ENCODE data around the gene HAUS7. TPM values are rescaled to one million over a fixed set of nuclear protein-coding genes. Genes with fewer than 3 reads are reported as not detected.

HAUS7 gene
- total RNA-seq, 4 donors from 2014 or later, result 20.7 to 46.8 (median 27.7) TPM

- intact Hi-C loops (cut with DNase I), result no loop called here
- peaks cover 0 to 8% of the 10 kb centered on the region in 2 donors for H3K4me1 ChIP-seq
- no peaks in the 10 kb centered on the region for H3K9me3 ChIP-seq
- H3K4me3 ChIP-seq (replicated peaks in 1 of 3), result no peak overlapping the region
- WGBS, 2 donors, result 66% methylated on average over 5 of the region's 11 CpGs; no CpG with 5 or more reads in 1 of the 2 donors
- TF ChIP-seq POLR2A (IDR thresholded peaks at IDR 0.05), result no peak
- no peak for TF ChIP-seq CTCF (IDR thresholded peaks at IDR 0.05)
- no peaks in the 10 kb centered on the region for H3K36me3 ChIP-seq
- H3K27me3 ChIP-seq, result no peaks in the 10 kb centered on the region
- H3K27ac ChIP-seq, result no peak overlapping the region
- no peak for DNase-seq
These were observed 21.5 kb upstream of the HAUS7 start for GRCh38 chrX:153491918-153492317.

GRCh38 chrX:153491351-153491914 is 21.1 kb upstream of the HAUS7 start:
- intact Hi-C loops (cut with DNase I), result no loop called here
- H3K4me3 ChIP-seq (replicated peaks in 1 of 3), result no peak overlapping the region
- TF ChIP-seq CTCF (IDR thresholded peaks at IDR 0.05) (no peak), POLR2A (IDR thresholded peaks at IDR 0.05) (no peak)
- H3K27me3 ChIP-seq, result no peaks in the 10 kb centered on the region
- no peaks in the 10 kb centered on the region for H3K36me3 ChIP-seq
- no peak for DNase-seq
- H3K4me1 ChIP-seq, result peaks cover 0 to 8% of the 10 kb centered on the region in 2 donors
- WGBS, 2 donors, result 17 to 70% methylated on average over 1 to 4 of the region's 10 CpGs
- H3K27ac ChIP-seq, result no peak overlapping the region
- H3K9me3 ChIP-seq, result no peaks in the 10 kb centered on the region

- no peak for DNase-seq
- intact Hi-C loops (cut with DNase I), result no loop called here
- no peak overlapping the region for H3K4me3 ChIP-seq (replicated peaks in 1 of 3)
- H3K9me3 ChIP-seq, result no peaks in the 10 kb centered on the region
- peaks cover 0 to 8% of the 10 kb centered on the region in 2 donors for H3K4me1 ChIP-seq
- no peaks in the 10 kb centered on the region for H3K36me3 ChIP-seq
- no peak for TF ChIP-seq CTCF (IDR thresholded peaks at IDR 0.05)
- TF ChIP-seq POLR2A (IDR thresholded peaks at IDR 0.05), result no peak
- no peaks in the 10 kb centered on the region for H3K27me3 ChIP-seq
- WGBS, 2 donors, result 82 to 93% methylated on average over 3 to 6 of the region's 20 CpGs
- no peak overlapping the region for H3K27ac ChIP-seq
These were observed 20.0 kb upstream of the HAUS7 start for GRCh38 chrX:153490217-153490930.

- no peaks in the 10 kb centered on the region for H3K9me3 ChIP-seq
- H3K27me3 ChIP-seq, result no peaks in the 10 kb centered on the region
- H3K27ac ChIP-seq, result no peak overlapping the region
- H3K36me3 ChIP-seq, result no peaks in the 10 kb centered on the region
- H3K4me3 ChIP-seq (replicated peaks in 1 of 3), result no peak overlapping the region
- WGBS, 2 donors, result 40 to 56% methylated on average over 8 to 16 of the region's 27 CpGs
- intact Hi-C loops (cut with DNase I), result no loop called here
- no peak for DNase-seq
- TF ChIP-seq CTCF (IDR thresholded peaks at IDR 0.05) (no peak), POLR2A (IDR thresholded peaks at IDR 0.05) (no peak)
- H3K4me1 ChIP-seq, result peaks cover 0 to 4% of the 10 kb centered on the region in 2 donors
These were observed 18.0 kb upstream of the HAUS7 start for GRCh38 chrX:153488231-153488914.

- no peak for TF ChIP-seq POLR2A (IDR thresholded peaks at IDR 0.05)
- TF ChIP-seq CTCF (IDR thresholded peaks at IDR 0.05), result no peak
- no peak for DNase-seq
- WGBS, 2 donors, result 40 to 68% methylated on average over 1 to 7 of the region's 11 CpGs
- Histone ChIP-seq H3K4me1 (peaks cover 0 to 4% of the 10 kb centered on the region in 2 donors), H3K27ac (no peak overlapping the region), H3K4me3 (replicated peaks in 1 of 3) (no peak overlapping the region), H3K27me3 (no peaks in the 10 kb centered on the region), H3K36me3 (no peaks in the 10 kb centered on the region), H3K9me3 (no peaks in the 10 kb centered on the region)
- intact Hi-C loops (cut with DNase I), result no loop called here
These were observed 17.3 kb upstream of the HAUS7 start for GRCh38 chrX:153487590-153488071.

All from thyroid gland (tissue), 4 donors.